T-helper 22 cell (primary cell): ENCODE results near the gene CTNNAL1.
"Not testable (repeated sequence)": the region's sequence is repeated elsewhere in the genome, so short reads cannot be mapped to it uniquely, and the experiment has no call there.

ENCODE experiments used
- DNase-seq: peaks from one replicate; pipeline ENCODE4 v3.0.0-alpha.2; 2020; ENCODE audit warnings: low read depth

Gene CTNNAL1

GRCh38 chr9:108933231-108933717 lies 80.0 kb downstream of the CTNNAL1 start:
- no peak for DNase-seq

- DNase-seq = no peak
Observed at GRCh38 chr9:108928386-108928785, 84.9 kb downstream of the CTNNAL1 start.

GRCh38 chr9:108924466-108924865 lies 88.8 kb downstream of the CTNNAL1 start:
- no peak for DNase-seq

DNA sequence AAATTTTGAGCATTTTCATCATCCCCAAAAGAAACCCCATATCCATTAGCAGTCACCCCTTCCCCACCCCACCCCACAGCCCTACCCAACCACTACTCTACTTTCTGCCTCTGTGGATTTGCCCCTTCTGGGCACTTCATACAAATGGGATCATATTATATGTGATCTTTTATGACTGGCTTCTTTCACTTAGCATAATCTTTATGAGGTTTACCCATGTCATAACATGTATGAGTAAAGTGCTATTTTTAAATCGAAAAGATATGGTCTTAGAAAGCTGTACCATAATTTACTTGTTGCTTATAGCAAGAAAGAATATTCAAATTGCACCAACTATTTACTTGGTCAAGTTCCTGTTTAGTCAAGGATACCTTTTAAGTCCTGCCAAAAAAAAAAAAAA lies 92.1 kb downstream of the CTNNAL1 start:
- no peak for DNase-seq

DNA sequence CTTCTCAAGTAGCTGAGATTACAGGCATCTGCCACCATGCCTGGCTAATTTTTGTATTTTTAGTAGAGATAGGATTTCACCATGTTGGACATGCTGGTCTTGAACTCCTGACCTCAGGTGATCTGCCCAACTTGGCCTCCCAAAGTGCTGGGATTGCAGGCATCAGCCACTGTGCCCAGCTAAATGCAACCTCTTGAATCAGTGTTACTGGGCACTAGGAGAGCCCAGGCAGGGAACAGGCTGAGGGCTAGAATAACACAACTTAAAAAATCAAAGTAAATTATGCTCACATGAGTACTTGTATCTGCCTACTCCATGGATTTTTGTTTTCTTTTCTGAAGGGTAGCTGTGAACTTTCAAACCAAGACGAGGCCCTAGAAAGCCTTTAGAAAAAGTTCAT lies 92.9 kb downstream of the CTNNAL1 start:
- DNase-seq = not testable (repeated sequence)

DNA sequence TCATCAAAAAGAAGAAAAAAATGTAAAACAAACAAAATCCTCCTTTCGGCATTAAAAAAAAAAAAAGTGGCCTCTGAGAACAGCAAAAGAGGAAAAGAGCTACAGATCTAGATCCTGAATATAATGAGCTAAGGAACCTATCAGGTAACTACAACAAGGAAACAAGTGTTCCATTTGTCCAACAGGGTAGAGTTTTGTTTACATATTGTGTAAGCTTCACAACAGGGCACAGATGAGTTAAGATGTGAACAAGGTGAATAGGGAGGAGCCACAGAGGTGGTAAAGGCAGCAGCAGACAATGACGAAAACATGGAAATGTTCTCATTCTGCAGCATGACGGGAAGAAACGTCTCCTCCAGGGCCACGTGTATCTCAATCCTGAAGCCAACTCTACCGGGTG lies 93.8 kb downstream of the CTNNAL1 start:
- DNase-seq = no peak

- DNase-seq = no peak
Observed at GRCh38 chr9:108913391-108913790, 99.9 kb downstream of the CTNNAL1 start.

DNA sequence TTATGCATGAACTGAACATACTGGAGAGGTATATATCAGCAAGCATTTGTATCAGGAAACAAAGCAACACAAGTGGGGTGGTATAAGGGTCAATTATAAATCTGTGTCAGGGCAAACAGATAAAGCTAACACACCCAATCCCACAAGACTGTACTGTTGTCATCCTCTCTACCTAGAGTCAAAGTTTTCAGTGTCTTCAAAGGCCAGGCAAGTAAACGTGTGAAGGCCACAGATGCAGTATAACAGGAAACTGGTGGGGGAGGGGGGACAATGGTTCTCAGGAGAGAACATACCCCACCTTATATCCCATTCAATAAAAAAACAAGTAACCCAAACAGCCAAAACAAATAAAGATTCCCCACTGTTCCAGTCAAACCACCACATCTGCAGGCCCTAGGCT lies 101.5 kb downstream of the CTNNAL1 start:
- no peak for DNase-seq

DNA sequence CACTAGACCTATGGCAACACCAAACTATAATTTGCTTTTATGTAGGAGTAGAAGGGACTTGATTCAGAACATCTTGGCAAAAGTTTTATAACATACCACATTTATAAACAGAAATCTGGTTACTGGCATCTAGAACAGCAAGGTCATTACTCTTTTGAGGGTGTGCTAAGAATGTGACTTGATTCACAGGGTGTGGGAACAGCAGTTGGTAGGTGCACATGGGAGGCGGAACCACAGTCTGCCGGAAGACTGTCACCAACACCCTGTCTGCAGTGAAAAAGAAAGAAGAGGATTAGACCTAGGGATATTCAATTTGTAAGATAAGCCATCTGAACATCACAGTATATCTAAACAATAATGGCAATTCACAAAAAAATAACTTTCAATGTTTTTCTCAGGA lies 102.4 kb downstream of the CTNNAL1 start:
- DNase-seq = no peak

DNA sequence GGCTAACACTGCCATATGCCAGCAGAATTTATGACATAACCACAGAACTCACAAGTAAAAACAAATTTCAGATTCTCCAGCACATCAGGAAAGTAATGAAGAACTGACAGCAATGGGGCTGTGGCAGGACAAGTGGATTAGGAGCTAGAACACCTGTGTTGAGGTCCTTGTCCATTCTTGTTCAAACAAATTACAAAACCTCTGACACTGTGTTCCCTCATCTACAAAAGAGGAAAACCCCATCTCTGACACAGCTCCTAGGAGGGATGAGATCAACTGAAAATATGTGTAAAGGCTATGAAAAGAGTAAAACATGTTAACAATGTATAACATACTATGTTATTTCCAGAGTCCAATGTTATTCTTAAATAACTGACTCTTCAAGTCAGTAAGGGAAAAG lies 102.9 kb downstream of the CTNNAL1 start:
- no peak for DNase-seq

- no peak for DNase-seq
Observed at GRCh38 chr9:108905494-108905893, 107.8 kb downstream of the CTNNAL1 start.

GRCh38 chr9:108904161-108904560 lies 109.1 kb downstream of the CTNNAL1 start:
- DNase-seq = no peak

- DNase-seq = no peak
Observed at GRCh38 chr9:108903420-108904103, 109.7 kb downstream of the CTNNAL1 start.

GRCh38 chr9:108900176-108900575 lies 113.1 kb downstream of the CTNNAL1 start:
- DNase-seq = no peak

DNA sequence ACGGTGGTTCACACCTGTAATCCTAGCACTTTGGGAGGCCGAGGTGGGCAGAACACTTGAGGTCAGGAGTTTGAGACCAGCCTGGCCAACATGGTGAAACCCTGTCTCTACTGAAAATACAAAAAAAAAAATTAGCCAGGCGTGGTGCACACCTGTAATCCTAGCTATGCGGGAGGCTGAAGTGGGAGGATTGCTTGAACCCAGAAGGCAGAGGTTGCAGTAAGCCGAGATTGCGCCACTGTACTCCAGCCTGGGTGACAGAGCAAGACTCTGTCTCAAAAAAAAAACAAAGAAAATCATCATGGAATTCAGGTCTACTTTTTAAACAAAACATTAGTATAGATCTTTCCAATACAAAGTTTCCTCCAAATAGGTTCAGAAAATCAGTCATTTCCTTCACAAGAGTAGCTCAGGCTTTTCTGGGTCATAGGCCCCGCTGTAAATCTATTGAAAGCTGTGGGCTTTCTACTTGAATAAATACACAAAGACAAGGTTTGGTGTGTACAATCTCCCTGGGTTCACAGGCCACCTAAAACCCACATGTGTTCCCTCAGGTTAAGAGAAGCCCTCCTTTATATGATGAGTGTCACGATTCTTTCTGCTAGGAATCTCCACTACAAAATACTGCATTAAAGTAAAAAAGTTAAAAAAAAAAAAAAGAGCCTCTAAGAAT lies 114.1 kb downstream of the CTNNAL1 start:
- DNase-seq = not testable (repeated sequence)

GRCh38 chr9:108897324-108898096 lies 115.8 kb downstream of the CTNNAL1 start:
- DNase-seq = no peak

GRCh38 chr9:108894225-108894997 lies 118.9 kb downstream of the CTNNAL1 start:
- no peak for DNase-seq
